K562 treated with DMSO at 1 percent for 12 hours (cell line): Measurements from ENCODE around the gene ANXA1. TPM values are rescaled to one million over a fixed set of nuclear protein-coding genes. Genes with fewer than 3 reads are reported as not detected.

ENCODE experiments used
- total RNA-seq: library from RNA; unstranded; fragments of 300-600 nt; gene quantifications from 2 replicates; pipeline ENCODE4 v1.2.3, GENCODE V29; 2022; ENCODE audit not compliant: insufficient read depth

The ANXA1 gene, protein sequence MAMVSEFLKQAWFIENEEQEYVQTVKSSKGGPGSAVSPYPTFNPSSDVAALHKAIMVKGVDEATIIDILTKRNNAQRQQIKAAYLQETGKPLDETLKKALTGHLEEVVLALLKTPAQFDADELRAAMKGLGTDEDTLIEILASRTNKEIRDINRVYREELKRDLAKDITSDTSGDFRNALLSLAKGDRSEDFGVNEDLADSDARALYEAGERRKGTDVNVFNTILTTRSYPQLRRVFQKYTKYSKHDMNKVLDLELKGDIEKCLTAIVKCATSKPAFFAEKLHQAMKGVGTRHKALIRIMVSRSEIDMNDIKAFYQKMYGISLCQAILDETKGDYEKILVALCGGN
- 118 and 130 TPM in 2 replicates for total RNA-seq

DNA sequence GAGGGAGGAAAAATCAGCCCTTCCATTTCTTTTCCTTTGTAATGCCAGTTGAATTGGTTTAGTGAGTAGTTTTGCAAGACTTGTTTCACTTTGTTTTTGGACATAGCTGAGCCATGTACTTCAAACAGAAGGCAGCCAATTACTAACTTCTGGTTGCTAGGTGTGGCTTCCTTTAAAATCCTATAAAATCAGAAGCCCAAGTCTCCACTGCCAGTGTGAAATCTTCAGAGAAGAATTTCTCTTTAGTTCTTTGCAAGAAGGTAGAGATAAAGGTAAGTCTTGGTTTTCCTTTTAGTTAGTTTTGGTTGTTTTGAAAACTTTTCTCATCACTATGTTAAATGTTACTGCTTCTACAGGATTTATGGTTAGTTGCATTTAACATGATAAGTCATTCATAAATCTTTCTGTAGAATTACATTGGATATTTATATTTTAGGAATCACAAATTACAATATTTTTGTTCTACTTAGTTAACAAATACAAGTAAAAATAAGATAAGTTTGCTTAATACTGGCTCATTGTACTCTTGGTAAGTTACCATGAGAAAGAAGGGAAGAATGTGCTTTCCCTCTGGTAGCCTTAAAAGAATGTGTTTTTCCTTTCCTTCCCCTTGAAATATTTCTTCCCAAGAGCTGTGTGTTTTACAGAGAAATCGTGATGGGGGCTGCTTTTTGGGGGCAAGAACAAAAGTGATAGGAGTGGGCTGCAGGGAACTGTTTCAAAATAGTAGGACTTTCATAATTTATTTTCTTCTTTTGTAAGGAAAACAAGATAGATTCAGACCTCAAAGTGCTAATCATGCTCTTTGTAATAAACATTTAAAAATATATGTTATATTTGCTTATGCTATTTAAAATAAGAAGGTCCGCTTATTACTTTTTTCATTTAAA, at the start of gene ANXA1:
Gene ANXA1 (plus strand): TSS at position 213 of the 890 bp plus-strand sequence. CDS start 6,671 bp downstream, outside the sequence.

Other genes starting within 250 kb of the ANXA1 start
- 37.5 and 59.6 TPM in 2 replicates for gene ALDH1A1, start 198.8 kb upstream of the ANXA1 start, total RNA-seq